Ishikawa (cell line): ENCODE measurements around the gene ZNF25.

Experiments used
- CEBPB ChIP-seq: IDR thresholded peaks from 2 replicates; pipeline ENCODE4 v1.6.1; 2012
- CREB1 ChIP-seq: IDR thresholded peaks from 2 replicates; pipeline ENCODE4 v1.6.1; 2012; ENCODE audit warnings: low read depth
- EGR1 ChIP-seq: IDR thresholded peaks from 2 replicates; pipeline ENCODE4 v1.6.1; 2012
- EP300 ChIP-seq: IDR thresholded peaks from 2 replicates; pipeline ENCODE4 v1.6.1; 2012; ENCODE audit warnings: borderline replicate concordance
- FOXM1 ChIP-seq: IDR thresholded peaks from 2 replicates; pipeline ENCODE4 v1.6.1; 2012; ENCODE audit warnings: low read depth, borderline replicate concordance
- MAX ChIP-seq: IDR thresholded peaks from 2 replicates; pipeline ENCODE4 v1.6.1; 2012
- NFIC ChIP-seq: IDR thresholded peaks from 2 replicates; pipeline ENCODE4 v1.6.1; 2012
- RAD21 ChIP-seq: IDR thresholded peaks from 2 replicates; pipeline ENCODE4 v1.6.1; 2012; ENCODE audit warnings: low read depth
- REST ChIP-seq: IDR thresholded peaks from 2 replicates; pipeline ENCODE4 v1.6.1; 2012; ENCODE audit warnings: low read depth, mild to moderate bottlenecking
- TAF1 ChIP-seq: IDR thresholded peaks from 2 replicates; pipeline ENCODE4 v1.6.1; 2012; ENCODE audit warnings: low read depth, mild to moderate bottlenecking
- TCF12 ChIP-seq: IDR thresholded peaks from 2 replicates; pipeline ENCODE4 v1.6.1; 2012; ENCODE audit warnings: low read depth
- TEAD4 ChIP-seq: IDR thresholded peaks from 2 replicates; pipeline ENCODE4 v1.6.1; 2012
- USF1 ChIP-seq: IDR thresholded peaks from 2 replicates; pipeline ENCODE4 v1.6.1; 2012
- YY1 ChIP-seq: IDR thresholded peaks from 2 replicates; pipeline ENCODE4 v1.6.1; 2012; ENCODE audit warnings: low read depth
- ZBTB7A ChIP-seq: IDR thresholded peaks from 2 replicates; pipeline ENCODE4 v1.6.1; 2012; ENCODE audit warnings: low read depth

The ZNF25 gene

GRCh38 chr10:37930423-37930822 is 46.0 kb downstream of the ZNF25 start:
- TF ChIP-seq REST (no peak), TEAD4 (no peak), CREB1 (no peak), TAF1 (no peak), EP300 (no peak), MAX (no peak), CEBPB (no peak), YY1 (no peak), RAD21 (no peak), EGR1 (no peak), USF1 (no peak), FOXM1 (no peak), NFIC (no peak), ZBTB7A (no peak), TCF12 (no peak)

- TF ChIP-seq CEBPB = peak; percentile 53
Measured at GRCh38 chr10:37908165-37908564, 68.3 kb downstream of the ZNF25 start.

GRCh38 chr10:37906382-37906781 is 70.1 kb downstream of the ZNF25 start:
- no peak for TF ChIP-seq EP300
- TF ChIP-seq TEAD4 = no peak
- no peak for TF ChIP-seq CEBPB
- TF ChIP-seq ZBTB7A = no peak
- no peak for TF ChIP-seq YY1
- TF ChIP-seq MAX = no peak
- TF ChIP-seq RAD21 = no peak
- no peak for TF ChIP-seq NFIC
- TF ChIP-seq REST = no peak
- no peak for TF ChIP-seq CREB1
- no peak for TF ChIP-seq TCF12
- no peak for TF ChIP-seq TAF1
